GM12892 (cell line): Measurements from ENCODE around the gene PCOLCE2.
A peak's percentile ranks its signal among the peaks of the same experiment; 100 is the strongest.

Experiments used
- DNase-seq: peaks from one replicate; pipeline ENCODE4 v3.0.0; 2011; ENCODE audit not compliant: insufficient read length
- FAIRE-seq: peaks from 2 replicates; lab custom pipeline; 2011; peaks lifted over from hg19 to GRCh38; lab: Jason Lieb, UNC
- POLR2A ChIP-seq: IDR thresholded peaks from 2 replicates; pipeline ENCODE4 v1.6.1; 2011; ENCODE audit warnings: low read depth, low read length, control low read depth
- POLR2AphosphoS5 ChIP-seq: IDR thresholded peaks from 2 replicates; pipeline ENCODE4 v1.6.1; 2011; ENCODE audit warnings: low read depth, low read length, control low read depth
- TAF1 ChIP-seq: IDR thresholded peaks from 2 replicates; pipeline ENCODE4 v1.6.1; 2011; ENCODE audit warnings: low read depth, mild to moderate bottlenecking, control low read depth, low read length, borderline replicate concordance

The PCOLCE2 gene

DNA sequence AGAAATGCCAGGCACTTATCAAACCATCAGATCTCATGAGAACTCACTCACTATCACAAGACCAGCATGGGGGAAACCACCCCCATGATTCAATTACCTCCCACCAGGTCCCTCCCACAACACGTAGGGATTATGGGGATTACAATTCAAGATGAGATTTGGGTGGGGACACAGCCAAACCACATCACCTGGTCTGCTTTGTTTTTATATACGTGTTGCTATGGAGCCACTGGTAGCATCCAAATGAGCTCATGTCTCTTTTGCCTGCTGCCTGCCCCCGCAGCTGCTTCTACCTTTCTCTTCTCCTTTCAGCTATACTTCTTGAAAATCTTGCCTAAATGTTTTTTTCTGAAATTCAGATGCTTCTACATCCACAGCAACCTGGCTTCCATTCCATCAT lies 26.8 kb upstream of the PCOLCE2 start:
- no peak for FAIRE-seq
- TF ChIP-seq TAF1 = no peak
- no peak for DNase-seq

- no peak for TF ChIP-seq TAF1
- TF ChIP-seq POLR2A = no peak
- no peak for TF ChIP-seq POLR2AphosphoS5
- FAIRE-seq (no peak), DNase-seq (no peak)
Measured at GRCh38 chr3:142914286-142914811, 25.5 kb upstream of the PCOLCE2 start.

DNA sequence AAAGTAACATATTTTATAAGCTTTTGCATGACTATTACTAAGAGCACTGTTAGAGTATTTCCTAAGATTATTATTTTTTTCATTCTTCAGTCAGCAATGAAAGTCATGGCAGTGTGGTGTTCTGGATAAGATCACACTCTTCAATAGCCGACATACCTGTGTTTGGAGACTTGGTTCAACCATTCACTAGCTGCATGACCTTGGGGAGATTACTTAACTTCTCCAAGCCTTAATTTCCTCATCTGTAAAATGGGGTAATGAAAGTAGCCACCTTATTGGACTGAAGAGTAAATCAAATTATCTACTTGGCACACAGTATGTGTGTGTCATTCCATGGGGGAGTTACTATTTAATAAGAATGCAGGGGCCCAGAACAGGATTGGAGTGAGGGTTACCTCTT lies 24.5 kb upstream of the PCOLCE2 start:
- FAIRE-seq (no peak), DNase-seq (no peak)
- no peak for TF ChIP-seq POLR2AphosphoS5
- TF ChIP-seq POLR2A = no peak
- no peak for TF ChIP-seq TAF1

- TF ChIP-seq POLR2AphosphoS5 (no peak), TAF1 (no peak), POLR2A (no peak)
- FAIRE-seq = no peak
Measured at GRCh38 chr3:142912402-142913172, 23.7 kb upstream of the PCOLCE2 start.

GRCh38 chr3:142910280-142910679 lies 21.4 kb upstream of the PCOLCE2 start:
- no peak for DNase-seq
- no peak for TF ChIP-seq TAF1
- FAIRE-seq = no peak

More at GRCh38 chr3:142912402-142913172, 23.7 kb upstream of the PCOLCE2 start:
- DNase-seq = no peak

GRCh38 chr3:142909282-142909681 lies 20.4 kb upstream of the PCOLCE2 start:
- FAIRE-seq (no peak), DNase-seq (no peak)
- TF ChIP-seq POLR2A = no peak
- no peak for TF ChIP-seq TAF1
- no peak for TF ChIP-seq POLR2AphosphoS5

DNA sequence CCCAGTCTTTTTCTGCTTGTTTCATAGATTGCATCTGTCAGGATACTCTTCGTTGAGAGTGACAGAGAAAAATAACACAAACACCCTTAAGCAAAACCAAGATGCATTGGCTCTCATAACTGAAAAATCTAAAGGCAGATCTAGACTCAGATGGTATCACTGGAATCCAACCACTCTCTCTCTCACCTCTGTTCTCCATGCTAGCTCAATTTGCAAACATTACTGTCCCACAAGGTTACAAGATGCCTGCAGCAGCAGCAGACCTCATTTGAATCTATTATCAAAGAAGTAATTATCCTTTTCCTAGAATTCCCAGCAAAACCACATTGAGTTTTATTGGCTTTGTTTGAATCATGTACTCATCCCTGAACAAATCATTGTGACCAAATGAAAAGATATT lies 19.1 kb upstream of the PCOLCE2 start:
- DNase-seq (no peak), FAIRE-seq (no peak)
- TF ChIP-seq POLR2AphosphoS5 (no peak), POLR2A (no peak), TAF1 (no peak)

GRCh38 chr3:142904639-142905436 lies 16.0 kb upstream of the PCOLCE2 start:
- TF ChIP-seq POLR2AphosphoS5 (no peak), POLR2A (no peak), TAF1 (no peak)
- FAIRE-seq = peak; percentile 67
- DNase-seq = no peak

- DNase-seq = no peak
- TF ChIP-seq POLR2AphosphoS5 = no peak
- FAIRE-seq = no peak
Measured at GRCh38 chr3:142902356-142902755, 13.5 kb upstream of the PCOLCE2 start.

- FAIRE-seq (no peak), DNase-seq (no peak)
- TF ChIP-seq POLR2AphosphoS5 = no peak
- TF ChIP-seq POLR2A = no peak
- no peak for TF ChIP-seq TAF1
Measured at GRCh38 chr3:142898346-142899213, 9.7 kb upstream of the PCOLCE2 start.

- DNase-seq (no peak), FAIRE-seq (no peak)
- TF ChIP-seq POLR2A (no peak), TAF1 (no peak), POLR2AphosphoS5 (no peak)
Measured at GRCh38 chr3:142897807-142898206, 8.9 kb upstream of the PCOLCE2 start.

- no peak for FAIRE-seq
- no peak for DNase-seq
- TF ChIP-seq POLR2AphosphoS5 (no peak), POLR2A (no peak), TAF1 (no peak)
Measured at GRCh38 chr3:142896996-142897395, 8.1 kb upstream of the PCOLCE2 start.
